Measurements from ENCODE around the gene UCKL1.

GRCh38 chr20:63980317-63980805, 24.1 kb upstream of the UCKL1 start:
- TF ChIP-seq TAF1 (IDR thresholded peaks at IDR 0.05; ENCODE audit: borderline replicate concordance, low read depth, low read length) = no peak
- no peak for TF ChIP-seq POLR2A (IDR thresholded peaks at IDR 0.05; ENCODE audit: low read depth, low read length)
- TF ChIP-seq POLR2AphosphoS5 (IDR thresholded peaks at IDR 0.05; ENCODE audit: low read depth, low read length) = no peak

Measured in GM12892 (cell line).